ENCODE measurements around the gene ZDHHC11.
"Not testable (repeated sequence)": the region's sequence is repeated elsewhere in the genome, so short reads cannot be mapped to it uniquely, and the experiment has no call there.

The ZDHHC11 gene

DNA sequence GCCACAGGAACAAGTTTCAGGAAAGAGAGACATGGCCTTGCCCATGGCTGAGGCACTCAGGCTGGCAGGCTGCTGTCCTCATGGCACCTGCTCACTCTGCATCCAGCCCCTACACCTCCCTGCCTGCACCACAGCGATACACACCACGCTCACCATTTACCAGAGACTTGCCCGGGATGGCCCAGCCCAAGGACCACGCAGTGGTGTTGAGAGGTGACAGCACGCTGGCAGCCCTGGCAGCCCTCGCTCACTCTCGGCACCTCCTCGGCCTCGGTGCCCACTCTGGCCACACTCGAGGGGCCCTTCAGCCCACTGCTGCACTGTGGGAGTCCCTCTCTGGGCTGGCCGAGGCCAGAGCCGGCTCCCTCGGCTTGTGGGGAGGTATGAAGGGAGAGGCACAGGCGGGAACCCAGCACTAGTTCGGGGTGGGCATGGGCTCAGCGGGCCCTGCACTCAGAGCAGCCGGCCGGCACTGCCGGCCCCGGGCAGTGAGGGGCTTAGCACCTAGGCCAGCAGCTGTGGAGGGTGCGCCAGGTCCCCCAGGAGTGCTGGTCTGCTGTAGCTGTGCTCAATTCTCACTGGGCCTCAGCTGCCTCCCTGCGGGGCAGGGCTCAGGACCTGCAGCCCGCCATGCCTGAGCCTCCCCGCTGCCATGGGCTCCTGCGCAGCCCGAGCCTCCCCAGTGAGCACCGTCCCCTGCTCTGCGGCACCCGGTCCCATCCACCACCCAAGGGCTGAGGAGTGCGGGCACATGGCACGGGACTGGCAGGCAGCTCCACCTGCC lies 86.6 kb downstream of the ZDHHC11 start:
- peaks cover 17% of the 10 kb centered on the region for H3K9me3 ChIP-seq (ENCODE audit: low read length)
- peaks cover 3% of the 10 kb centered on the region for H3K4me1 ChIP-seq (ENCODE audit: insufficient read depth, low read length)

DNA sequence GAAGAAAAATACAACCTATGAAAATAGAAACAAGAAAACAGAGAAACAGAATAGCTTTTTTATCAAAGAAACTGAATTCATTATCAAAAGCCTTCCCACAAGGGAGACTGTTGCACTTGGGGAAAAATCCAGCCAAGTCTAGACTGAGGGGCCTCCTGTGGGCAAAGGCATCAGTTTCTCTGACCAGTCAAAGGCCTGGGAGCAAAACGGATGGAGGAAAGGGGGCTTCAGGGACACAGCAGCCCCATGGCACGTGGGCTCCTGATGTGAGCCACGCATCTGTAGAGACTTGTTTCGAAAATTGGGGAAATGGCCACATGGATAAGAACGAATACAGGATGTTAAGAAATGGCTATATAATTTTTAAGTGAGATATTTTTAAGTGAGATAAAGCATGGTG lies 87.4 kb downstream of the ZDHHC11 start:
- no peaks in the 10 kb centered on the region for H3K27me3 ChIP-seq (ENCODE audit: insufficient read depth, low read length)
- H3K9me3 ChIP-seq (ENCODE audit: low read length) = peaks cover 17% of the 10 kb centered on the region
- H3K4me3 ChIP-seq (ENCODE audit: low read length) = no peak overlapping the region
- H3K4me1 ChIP-seq (ENCODE audit: insufficient read depth, low read length) = peaks cover 11% of the 10 kb centered on the region
- no peak overlapping the region for H2AFZ ChIP-seq (ENCODE audit: low read depth, low read length)
- H3K36me3 ChIP-seq (ENCODE audit: insufficient read depth, low read length) = peaks cover 18% of the 10 kb centered on the region

More for the DNA sequence above, 86.6 kb downstream of the ZDHHC11 start:
- Histone ChIP-seq H3K27me3 (ENCODE audit: insufficient read depth, low read length) (no peaks in the 10 kb centered on the region), H3K4me3 (ENCODE audit: low read length) (no peak overlapping the region), H3K36me3 (ENCODE audit: insufficient read depth, low read length) (peaks cover 18% of the 10 kb centered on the region), H2AFZ (ENCODE audit: low read depth, low read length) (no peak overlapping the region)

DNA sequence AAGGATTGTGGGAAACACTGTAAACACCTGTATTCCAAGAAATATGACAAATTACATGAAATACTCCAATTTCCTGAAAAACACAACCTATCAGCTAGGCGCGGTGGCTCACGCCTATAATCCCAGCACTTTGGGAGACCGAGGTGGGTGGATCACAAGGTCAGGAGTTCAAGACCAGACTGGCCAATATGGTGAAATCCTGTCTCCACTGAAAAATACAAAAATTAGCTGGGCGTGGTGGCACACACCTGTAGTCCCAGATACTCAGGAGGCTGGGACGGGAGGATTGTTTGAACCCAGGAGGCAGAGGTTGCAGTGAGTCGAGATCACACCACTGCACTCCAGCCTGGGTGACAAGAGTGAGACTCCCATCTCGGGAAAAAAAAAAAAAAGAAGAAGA lies 87.8 kb downstream of the ZDHHC11 start:
- H3K27me3 ChIP-seq (ENCODE audit: insufficient read depth, low read length); H3K4me3 ChIP-seq (ENCODE audit: low read length); H2AFZ ChIP-seq (ENCODE audit: low read depth, low read length): not testable (repeated sequence)
- Histone ChIP-seq H3K36me3 (ENCODE audit: insufficient read depth, low read length) (peaks cover 18% of the 10 kb centered on the region), H3K9me3 (ENCODE audit: low read length) (peaks cover 17% of the 10 kb centered on the region), H3K4me1 (ENCODE audit: insufficient read depth, low read length) (peaks cover 15% of the 10 kb centered on the region)

DNA sequence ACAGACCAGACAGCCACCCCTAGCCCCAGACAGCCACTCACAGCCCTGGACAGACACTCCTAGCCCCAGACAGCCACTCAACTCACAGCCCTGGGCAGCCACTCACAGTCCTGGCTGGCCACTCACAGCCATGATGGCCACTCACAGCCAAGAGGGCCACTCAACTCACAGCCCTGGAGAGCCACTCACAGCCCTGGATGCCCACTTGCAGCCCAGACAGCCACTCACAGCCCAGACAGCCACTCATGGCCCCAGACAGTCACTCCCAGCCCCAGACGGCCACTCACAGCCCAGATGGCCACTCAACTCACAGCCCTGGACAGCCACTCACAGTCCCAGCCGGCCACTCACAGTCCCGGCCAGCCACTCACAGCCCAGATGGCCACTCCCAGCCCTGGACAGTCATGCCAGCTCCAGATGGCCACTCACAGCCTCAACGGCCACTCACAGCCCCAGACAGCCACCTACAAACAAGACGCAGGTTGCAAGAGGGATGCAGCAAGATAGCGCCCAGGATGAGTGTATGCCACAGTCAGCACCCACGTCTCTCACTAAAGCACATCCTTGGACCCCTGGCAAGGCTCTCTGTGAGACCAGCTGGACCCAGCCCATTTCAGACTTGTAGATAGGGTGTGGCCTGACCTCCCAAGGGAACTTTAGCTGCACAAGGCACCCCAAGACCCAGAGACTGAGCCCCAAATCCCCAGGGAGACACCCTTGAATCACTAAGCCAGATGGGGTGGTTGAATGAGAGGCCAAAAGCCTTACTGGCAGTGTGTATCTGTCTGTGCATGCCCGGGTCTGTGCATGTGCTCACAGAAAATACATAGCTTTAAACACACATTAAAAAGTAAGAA lies 88.7 kb downstream of the ZDHHC11 start:
- no peak overlapping the region for H2AFZ ChIP-seq (ENCODE audit: low read depth, low read length)
- H3K36me3 ChIP-seq (ENCODE audit: insufficient read depth, low read length) = peaks cover 18% of the 10 kb centered on the region
- H3K9me3 ChIP-seq (ENCODE audit: low read length) = peaks cover 17% of the 10 kb centered on the region
- no peaks in the 10 kb centered on the region for H3K27me3 ChIP-seq (ENCODE audit: insufficient read depth, low read length)
- no peak overlapping the region for H3K4me3 ChIP-seq (ENCODE audit: low read length)
- peaks cover 24% of the 10 kb centered on the region for H3K4me1 ChIP-seq (ENCODE audit: insufficient read depth, low read length)

DNA sequence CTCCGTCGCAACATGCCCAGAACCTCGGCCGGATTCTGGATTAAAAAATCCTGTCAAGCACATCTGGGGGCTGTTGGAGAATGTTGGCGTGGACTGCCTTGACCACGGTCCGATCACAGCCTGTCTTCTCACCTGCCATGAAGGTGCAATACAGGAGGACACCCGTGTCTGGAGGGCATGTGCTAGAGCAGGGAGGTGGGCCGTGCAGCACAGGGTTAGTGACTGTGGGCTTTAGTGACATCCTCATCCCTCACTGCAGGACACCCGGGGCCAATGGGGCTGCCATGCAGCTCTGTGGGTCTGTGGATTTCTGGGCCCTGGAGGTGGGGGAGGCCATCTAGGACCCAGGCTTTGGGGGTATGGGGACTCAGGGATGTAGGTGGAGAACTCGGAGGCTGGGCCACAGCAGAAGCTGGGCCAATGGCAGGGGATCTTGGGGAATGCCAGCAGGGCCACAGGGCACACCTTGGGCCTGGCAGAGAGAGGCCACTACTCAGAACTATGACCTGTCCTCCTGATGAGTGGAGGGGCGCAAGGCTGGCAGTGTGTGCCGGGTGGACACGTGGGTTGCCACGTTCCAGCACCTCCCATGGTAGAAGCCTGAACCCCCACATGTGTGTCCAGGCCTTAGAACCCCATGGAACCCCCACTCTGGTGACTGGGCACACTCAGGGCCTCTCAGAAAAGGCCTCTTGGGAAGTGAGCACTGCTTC lies 89.6 kb downstream of the ZDHHC11 start:
- peaks cover 10% of the 10 kb centered on the region for H3K36me3 ChIP-seq (ENCODE audit: insufficient read depth, low read length)
- H3K4me1 ChIP-seq (ENCODE audit: insufficient read depth, low read length) = peaks cover 32% of the 10 kb centered on the region
- peaks cover 12% of the 10 kb centered on the region for H3K9me3 ChIP-seq (ENCODE audit: low read length)
- H2AFZ ChIP-seq (ENCODE audit: low read depth, low read length) = no peak overlapping the region
- H3K27me3 ChIP-seq (ENCODE audit: insufficient read depth, low read length) = no peaks in the 10 kb centered on the region
- no peak overlapping the region for H3K4me3 ChIP-seq (ENCODE audit: low read length)

DNA sequence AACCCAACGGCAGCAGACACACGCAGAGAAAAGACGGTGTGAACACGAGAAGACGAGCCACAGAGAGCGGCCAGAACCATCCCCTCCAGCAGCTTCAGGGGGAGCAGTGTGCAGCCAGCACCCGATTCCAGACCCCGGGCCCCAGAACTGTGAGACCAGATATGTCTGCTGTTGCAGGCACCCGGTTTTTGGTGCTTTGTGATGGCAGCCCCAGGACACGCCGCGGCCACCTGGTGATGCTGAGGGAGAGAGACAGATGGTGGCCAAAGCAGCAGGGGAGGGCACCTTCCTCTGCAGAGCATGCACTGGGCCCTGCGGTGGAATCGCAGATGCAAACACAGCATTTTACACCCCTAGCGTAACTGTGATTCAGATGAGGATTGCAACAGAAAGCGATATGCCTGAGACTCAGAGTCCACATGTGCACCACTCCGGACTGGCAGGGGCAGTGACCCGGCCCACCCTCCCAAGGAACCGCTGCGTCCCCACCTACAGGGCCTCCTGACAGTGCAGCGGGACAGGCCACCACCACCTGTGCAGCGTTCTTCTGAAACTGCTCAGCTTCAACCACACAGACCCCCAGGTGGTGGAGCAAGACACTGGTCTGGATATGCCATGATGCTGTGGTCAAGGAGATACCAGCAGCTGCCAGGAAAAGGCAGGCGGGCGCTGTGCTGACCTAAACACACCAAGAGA lies 90.3 kb downstream of the ZDHHC11 start:
- H3K27me3 ChIP-seq (ENCODE audit: insufficient read depth, low read length) = no peaks in the 10 kb centered on the region
- H2AFZ ChIP-seq (ENCODE audit: low read depth, low read length) = no peak overlapping the region
- H3K36me3 ChIP-seq (ENCODE audit: insufficient read depth, low read length) = peaks cover 3% of the 10 kb centered on the region

DNA sequence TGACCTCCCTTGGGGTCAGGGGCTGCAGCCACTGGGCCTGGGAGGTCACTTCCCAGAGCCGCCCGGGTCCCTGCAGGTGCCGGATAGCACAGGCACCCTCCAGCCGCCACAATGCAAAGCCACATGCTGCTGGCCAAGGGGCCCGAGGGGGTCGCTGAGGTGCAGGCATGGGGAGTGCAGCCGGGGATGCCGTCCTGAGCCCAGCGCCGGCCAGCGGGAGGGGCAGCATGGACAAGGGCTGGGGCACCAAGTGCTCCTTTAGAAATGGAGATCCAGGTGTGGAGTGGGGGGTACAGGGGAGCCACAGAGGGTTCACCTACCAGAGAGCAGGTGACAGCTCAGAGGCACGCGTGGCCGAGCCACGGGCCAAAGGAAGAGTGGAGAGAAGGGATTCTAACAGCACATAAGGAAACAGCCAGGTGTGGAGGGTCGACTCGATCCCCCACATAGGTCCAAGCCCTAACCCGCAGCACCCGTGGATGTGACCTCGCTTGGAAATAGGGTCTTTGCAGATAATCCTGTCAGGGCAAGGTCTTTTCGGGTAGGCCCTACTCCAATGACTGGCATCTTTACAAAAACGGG lies 90.9 kb downstream of the ZDHHC11 start:
- no peaks in the 10 kb centered on the region for H3K27me3 ChIP-seq (ENCODE audit: insufficient read depth, low read length)
- H3K9me3 ChIP-seq (ENCODE audit: low read length) = peaks cover 7% of the 10 kb centered on the region
- H2AFZ ChIP-seq (ENCODE audit: low read depth, low read length) = no peak overlapping the region
- peaks cover 3% of the 10 kb centered on the region for H3K36me3 ChIP-seq (ENCODE audit: insufficient read depth, low read length)
- no peak overlapping the region for H3K4me3 ChIP-seq (ENCODE audit: low read length)
- H3K4me1 ChIP-seq (ENCODE audit: insufficient read depth, low read length) = peaks cover 33% of the 10 kb centered on the region

More for the DNA sequence above, 90.3 kb downstream of the ZDHHC11 start:
- Histone ChIP-seq H3K9me3 (ENCODE audit: low read length) (peaks cover 7% of the 10 kb centered on the region), H3K4me3 (ENCODE audit: low read length) (no peak overlapping the region), H3K4me1 (ENCODE audit: insufficient read depth, low read length) (peaks cover 33% of the 10 kb centered on the region)

DNA sequence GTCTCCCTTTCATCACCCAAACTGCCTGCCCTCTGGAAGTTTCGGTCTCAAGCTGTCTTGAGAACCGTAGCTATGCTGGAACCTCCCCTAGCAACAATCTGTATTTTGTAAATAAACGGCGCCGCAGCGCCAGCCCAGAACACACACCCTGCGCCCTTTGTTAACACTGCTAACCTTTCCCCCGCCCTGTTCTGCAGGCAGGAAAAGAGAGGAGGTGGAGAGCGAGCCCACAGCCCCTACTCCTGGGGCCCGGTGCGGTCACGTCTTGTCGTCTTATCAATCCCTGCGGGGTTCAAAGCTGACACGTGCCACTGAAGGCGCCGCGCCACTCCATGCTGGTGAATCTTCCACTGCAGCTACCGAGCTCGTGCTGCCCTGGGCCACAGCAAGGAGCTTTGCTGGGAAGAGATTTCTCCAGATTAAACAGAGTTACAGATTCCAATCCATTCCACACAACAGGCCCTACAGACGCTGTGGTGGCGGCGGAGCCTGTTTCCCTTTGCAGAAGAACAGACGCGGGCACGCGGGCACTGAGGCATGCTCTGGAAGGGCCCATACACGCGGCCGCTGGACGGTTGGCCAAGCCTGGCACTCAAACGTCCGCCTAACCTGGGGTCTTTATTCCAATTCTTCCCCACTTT lies 91.6 kb downstream of the ZDHHC11 start:
- H3K27me3 ChIP-seq (ENCODE audit: insufficient read depth, low read length) = no peaks in the 10 kb centered on the region
- peaks cover 7% of the 10 kb centered on the region for H3K9me3 ChIP-seq (ENCODE audit: low read length)
- no peak overlapping the region for H3K4me3 ChIP-seq (ENCODE audit: low read length)
- H3K4me1 ChIP-seq (ENCODE audit: insufficient read depth, low read length) = peaks cover 33% of the 10 kb centered on the region
- H3K36me3 ChIP-seq (ENCODE audit: insufficient read depth, low read length) = peaks cover 3% of the 10 kb centered on the region
- no peak overlapping the region for H2AFZ ChIP-seq (ENCODE audit: low read depth, low read length)

DNA sequence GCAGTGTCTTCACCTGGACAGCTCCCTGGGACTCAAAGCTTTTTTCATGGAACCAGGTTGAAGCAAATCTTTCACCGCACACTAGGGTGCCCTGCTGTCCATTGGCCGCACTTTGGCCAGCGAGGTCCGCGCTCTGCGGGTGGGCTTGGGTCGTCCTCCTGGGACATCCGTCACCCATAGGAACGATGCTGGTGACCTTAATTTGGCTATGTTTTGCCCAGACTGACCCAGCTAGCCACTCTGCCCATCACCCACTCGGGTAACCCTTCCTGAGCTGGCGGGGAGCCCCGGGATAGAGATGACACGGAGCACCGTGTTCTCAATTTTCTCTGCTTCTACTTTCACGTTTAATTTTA lies 92.1 kb downstream of the ZDHHC11 start:
- H3K36me3 ChIP-seq (ENCODE audit: insufficient read depth, low read length) = no peaks in the 10 kb centered on the region
- no peak overlapping the region for H3K4me3 ChIP-seq (ENCODE audit: low read length)
- H3K9me3 ChIP-seq (ENCODE audit: low read length) = peaks cover 2% of the 10 kb centered on the region
- H2AFZ ChIP-seq (ENCODE audit: low read depth, low read length) = no peak overlapping the region
- H3K27me3 ChIP-seq (ENCODE audit: insufficient read depth, low read length) = no peaks in the 10 kb centered on the region
- peaks cover 33% of the 10 kb centered on the region for H3K4me1 ChIP-seq (ENCODE audit: insufficient read depth, low read length)

DNA sequence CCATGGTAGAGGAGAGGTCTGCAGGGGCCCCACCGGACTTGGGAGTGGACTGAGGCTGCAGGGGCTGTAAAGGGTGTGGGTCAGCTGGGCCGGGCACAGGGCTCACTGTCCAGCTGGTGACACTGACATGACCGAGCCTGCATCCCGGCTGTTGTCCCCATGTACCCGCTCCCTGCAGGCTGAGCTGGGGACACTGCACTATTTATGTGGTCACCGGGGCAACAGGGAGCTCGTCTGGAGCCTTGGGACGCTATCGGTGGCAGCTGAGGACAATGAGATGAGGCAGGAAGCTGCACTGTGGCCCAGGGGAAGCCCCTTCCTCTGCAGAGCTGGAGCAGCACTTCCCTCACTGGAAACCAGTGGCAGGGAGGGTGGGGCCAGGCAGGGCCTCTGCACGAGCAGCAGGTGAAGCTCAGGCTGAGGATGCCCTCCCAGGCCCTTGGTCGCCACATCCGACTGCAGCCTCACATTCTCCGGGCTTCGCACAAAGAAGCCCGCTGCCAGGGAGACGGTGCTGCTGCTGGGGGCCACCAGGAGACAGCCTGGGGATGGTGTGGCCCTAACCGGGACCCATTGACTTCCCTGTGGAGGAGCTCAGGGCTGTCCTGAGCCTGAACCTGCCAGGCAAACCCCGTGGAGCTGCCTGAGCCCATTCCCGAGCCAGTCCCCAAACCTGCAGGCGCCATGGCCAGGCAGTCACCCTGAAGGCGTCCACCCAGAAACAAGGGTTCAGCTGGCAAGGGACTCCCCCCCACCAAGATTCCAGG lies 92.7 kb downstream of the ZDHHC11 start:
- Histone ChIP-seq H2AFZ (ENCODE audit: low read depth, low read length) (no peak overlapping the region), H3K27me3 (ENCODE audit: insufficient read depth, low read length) (no peaks in the 10 kb centered on the region), H3K36me3 (ENCODE audit: insufficient read depth, low read length) (no peaks in the 10 kb centered on the region), H3K4me3 (ENCODE audit: low read length) (no peak overlapping the region), H3K9me3 (ENCODE audit: low read length) (no peaks in the 10 kb centered on the region), H3K4me1 (ENCODE audit: insufficient read depth, low read length) (peaks cover 33% of the 10 kb centered on the region)

DNA sequence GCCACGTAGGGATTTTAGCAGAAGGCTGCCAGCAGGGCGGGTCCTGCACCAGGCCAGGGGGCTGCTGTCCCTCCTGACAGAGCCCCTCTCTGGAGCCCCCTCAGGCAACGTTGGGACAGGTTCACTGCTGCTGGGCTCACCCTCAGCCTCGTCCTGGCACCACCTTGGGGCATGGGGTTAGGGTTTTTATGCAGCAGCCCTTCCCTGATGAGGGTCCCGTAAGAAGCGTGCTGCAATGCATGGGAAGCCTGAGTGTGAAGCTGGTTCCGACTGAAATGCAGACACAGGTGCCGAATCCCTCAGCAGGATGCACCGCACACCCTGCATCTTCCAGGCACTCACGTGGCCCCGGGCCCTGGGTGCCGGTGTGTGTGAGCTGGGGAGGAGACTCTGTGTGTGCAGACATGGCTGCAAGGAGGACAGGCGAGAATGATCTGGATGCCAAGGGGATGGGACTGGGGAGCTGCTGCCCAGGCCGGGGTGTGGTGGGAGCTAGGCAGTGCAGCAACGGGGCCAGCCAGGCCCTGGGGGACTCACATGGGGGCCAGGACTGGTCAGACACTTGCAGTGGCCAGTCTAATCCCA lies 93.3 kb downstream of the ZDHHC11 start:
- Histone ChIP-seq H2AFZ (ENCODE audit: low read depth, low read length) (no peak overlapping the region), H3K36me3 (ENCODE audit: insufficient read depth, low read length) (no peaks in the 10 kb centered on the region), H3K4me1 (ENCODE audit: insufficient read depth, low read length) (peaks cover 33% of the 10 kb centered on the region), H3K4me3 (ENCODE audit: low read length) (no peak overlapping the region), H3K27me3 (ENCODE audit: insufficient read depth, low read length) (no peaks in the 10 kb centered on the region), H3K9me3 (ENCODE audit: low read length) (no peaks in the 10 kb centered on the region)
